HL-60/S4 treated with retinoic acid at 250 ng/mL for 4 days and 3 days (cell line): ENCODE results near the gene THSD7A.

Source experiments
- in situ Hi-C: fragments of 300-500 bp; cut with MboI; formaldehyde crosslinking; loops from 2 replicates; pipeline ENCODE4 v1.7.0; 2022; ENCODE audit warnings: low sequenced_read_pairs

The THSD7A gene

GRCh38 chr7:11430841-11431240 lies 401.2 kb downstream of the THSD7A start:
- in situ Hi-C loops: no loop called here

- in situ Hi-C loops: no loop called here
These were observed 401.9 kb downstream of the THSD7A start for GRCh38 chr7:11430112-11430511.

GRCh38 chr7:11428877-11429581 lies 403.0 kb downstream of the THSD7A start:
- in situ Hi-C loops: no loop called here

GRCh38 chr7:11427686-11428273 lies 404.2 kb downstream of the THSD7A start:
- in situ Hi-C loops: no loop called here

GRCh38 chr7:11424006-11424405 lies 408.0 kb downstream of the THSD7A start:
- in situ Hi-C loops: no loop called here

- in situ Hi-C loops: no loop called here
These were observed 411.9 kb downstream of the THSD7A start for GRCh38 chr7:11420049-11420448.

- in situ Hi-C loops: no loop called here
These were observed 415.1 kb downstream of the THSD7A start for GRCh38 chr7:11416641-11417458.

GRCh38 chr7:11415101-11415500 lies 416.9 kb downstream of the THSD7A start:
- in situ Hi-C loops: no loop called here

GRCh38 chr7:11413901-11414300 lies 418.1 kb downstream of the THSD7A start:
- in situ Hi-C loops: no loop called here

- in situ Hi-C loops: no loop called here
These were observed 420.0 kb downstream of the THSD7A start for GRCh38 chr7:11412036-11412435.

- in situ Hi-C loops: no loop called here
These were observed 421.0 kb downstream of the THSD7A start for GRCh38 chr7:11410656-11411644.

- in situ Hi-C loops: no loop called here
These were observed 427.6 kb downstream of the THSD7A start for GRCh38 chr7:11404355-11404754.

- in situ Hi-C loops: no loop called here
These were observed 428.2 kb downstream of the THSD7A start for GRCh38 chr7:11403781-11404180.

GRCh38 chr7:11394438-11394837 lies 437.6 kb downstream of the THSD7A start:
- in situ Hi-C loops: no loop called here

GRCh38 chr7:11379641-11380040 lies 452.4 kb downstream of the THSD7A start:
- in situ Hi-C loops: no loop called here

GRCh38 chr7:11376529-11376928 lies 455.5 kb downstream of the THSD7A start:
- in situ Hi-C loops: no loop called here

- in situ Hi-C loops: no loop called here
These were observed 457.4 kb downstream of the THSD7A start for GRCh38 chr7:11374629-11375028.

- in situ Hi-C loops: no loop called here
These were observed 458.4 kb downstream of the THSD7A start for GRCh38 chr7:11373546-11374142.

GRCh38 chr7:11369696-11370095 lies 462.3 kb downstream of the THSD7A start:
- in situ Hi-C loops: no loop called here

- in situ Hi-C loops: no loop called here
These were observed 465.9 kb downstream of the THSD7A start for GRCh38 chr7:11366118-11366517.
